Stimulated activated CD4-positive, alpha-beta T cell treated with anti-CD3 and anti-CD28 coated beads, Interleukin-4, amount 100 ng/mL, for 48 hours (primary cell): ENCODE measurements around the gene STK11.
"Not testable (repeated sequence)": the region's sequence is repeated elsewhere in the genome, so short reads cannot be mapped to it uniquely, and the experiment has no call there.

Experiments used
- DNase-seq, 2 donors: peaks; one replicate each; pipeline ENCODE4 v3.0.0-alpha.2; 2020; ENCODE audit warnings: low read depth in 2 of 2

Gene STK11

DNA sequence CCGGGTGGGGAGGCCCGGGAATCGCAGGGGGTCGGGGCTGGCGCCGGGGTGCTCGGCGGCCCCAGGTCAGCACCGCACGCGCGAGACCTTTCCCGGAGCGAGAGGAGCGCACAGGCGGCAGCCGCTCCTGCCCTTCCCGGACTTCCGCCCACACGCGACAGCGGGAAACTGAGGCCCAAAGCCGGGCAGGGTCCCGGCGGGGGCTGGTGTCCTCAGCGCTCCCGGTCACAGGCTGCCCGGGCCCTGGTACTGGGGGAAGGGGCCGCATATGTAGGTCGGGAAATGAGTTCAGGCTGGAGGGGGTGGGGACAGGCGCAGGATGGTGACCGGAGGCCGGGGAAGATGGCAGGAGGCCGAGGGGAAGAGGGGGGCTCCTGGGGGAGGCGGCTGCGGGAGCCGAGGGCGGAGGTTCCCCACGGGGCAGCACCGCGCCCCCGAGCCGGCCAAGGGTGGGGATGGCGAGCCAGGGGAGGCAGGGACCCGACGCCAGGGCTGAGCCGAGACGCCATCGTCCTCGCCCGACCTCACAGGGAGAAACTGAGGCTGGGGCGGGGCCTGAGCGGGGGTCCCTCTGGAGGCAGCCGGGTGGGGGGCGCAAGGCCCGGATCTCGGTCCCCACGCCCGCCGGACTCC, 31.6 kb downstream of the STK11 start:
- no peak for DNase-seq

DNA sequence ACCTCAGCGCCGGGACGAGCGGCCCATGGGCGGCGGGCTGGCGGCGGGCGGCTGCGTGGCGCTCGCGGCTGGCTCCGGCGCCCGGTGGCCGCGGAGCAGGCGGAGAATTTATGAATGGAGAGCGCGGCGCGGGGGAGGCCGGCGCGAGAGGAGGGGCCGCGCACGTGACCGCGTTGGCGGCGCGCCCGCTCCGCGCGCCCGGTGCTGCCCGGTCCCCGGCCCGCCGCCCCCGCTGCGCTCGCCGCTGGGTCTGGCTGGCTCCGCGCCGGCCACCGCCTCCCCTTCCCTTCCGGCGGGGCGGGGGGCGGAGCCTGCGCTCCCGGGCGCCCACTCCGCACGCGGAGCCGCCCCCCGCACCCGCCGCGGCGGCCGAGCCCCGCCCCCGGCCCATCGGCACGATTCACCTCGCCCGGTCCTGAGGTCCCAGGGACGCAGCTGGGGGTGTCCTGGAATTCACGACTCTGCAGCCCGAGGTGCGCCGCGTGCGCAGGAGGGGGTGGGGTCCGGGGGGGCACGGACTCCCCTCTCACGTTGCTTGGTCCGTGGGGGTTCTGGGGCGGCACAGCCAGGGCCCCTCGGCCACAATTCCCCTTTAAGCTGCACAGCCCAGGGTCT, 32.3 kb downstream of the STK11 start, which contains the start of gene CBARP:
Gene CBARP (minus strand): TSS at position 252 of the 615 bp plus-strand sequence. CDS start 1,905 bp downstream, outside the sequence.
- no peak for DNase-seq

DNA sequence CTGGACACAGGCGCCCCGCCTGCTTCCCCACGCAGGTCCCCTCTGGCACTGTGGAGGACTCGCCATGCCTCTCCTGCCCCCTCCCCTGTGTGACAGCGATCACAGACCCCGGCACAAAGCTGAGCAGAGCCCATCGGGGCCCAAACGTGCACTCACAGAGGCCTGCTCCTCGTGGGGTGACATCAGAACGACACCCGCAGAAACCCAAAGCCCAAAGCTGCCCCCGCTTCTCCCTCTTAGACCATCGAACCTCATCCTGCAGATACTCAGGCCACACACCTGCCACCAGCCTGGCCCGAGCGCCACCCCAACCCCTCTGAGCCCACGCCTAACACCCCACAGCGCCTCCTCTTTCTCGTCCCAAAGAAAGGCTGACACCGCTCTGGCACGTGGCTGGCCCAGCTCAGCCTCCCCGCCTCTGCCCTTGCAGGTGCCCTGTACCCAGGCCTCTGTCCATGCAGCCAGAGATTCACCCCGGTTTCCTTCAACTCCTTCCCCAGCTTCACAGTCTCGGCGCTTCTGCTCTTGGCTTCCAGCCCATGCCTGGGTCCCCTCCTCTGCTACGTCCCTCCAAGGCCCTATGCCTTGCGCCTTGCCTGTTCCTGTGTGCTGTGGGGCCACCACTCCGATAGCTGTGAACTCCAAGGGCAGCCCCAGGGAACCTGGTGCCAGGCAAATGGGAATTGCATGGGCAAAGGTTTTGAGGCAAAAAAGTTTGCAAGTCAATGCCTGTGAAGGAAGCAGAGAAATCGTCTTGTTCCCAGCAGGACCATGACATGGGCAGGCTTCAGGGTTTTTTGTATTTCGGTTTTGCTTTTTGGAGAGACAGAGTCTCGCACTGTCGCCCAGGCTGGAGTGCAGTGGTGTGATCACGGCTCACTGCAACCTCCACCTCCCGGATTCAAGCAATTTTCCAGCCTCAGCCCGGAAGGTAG, 33.1 kb downstream of the STK11 start:
- DNase-seq = no peak

DNA sequence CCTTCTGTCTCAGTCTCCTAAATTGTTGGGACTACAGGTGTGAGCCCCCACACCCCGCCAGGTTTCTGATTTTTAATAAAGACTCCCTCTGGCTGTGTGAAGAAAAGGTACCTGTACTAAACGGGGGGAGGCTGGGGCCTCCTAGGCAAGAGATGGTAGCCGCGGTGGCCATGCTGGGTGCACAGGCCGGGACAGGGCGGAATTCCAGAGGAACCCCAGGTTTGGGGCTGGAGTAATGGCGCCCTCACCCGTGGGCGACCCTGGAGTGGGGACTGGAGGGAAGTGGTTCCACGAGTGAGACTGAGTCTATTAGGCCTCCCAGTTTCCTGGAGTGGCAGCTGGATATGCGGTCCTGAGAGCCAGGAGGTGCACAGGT, 33.8 kb downstream of the STK11 start:
- no peak for DNase-seq

DNA sequence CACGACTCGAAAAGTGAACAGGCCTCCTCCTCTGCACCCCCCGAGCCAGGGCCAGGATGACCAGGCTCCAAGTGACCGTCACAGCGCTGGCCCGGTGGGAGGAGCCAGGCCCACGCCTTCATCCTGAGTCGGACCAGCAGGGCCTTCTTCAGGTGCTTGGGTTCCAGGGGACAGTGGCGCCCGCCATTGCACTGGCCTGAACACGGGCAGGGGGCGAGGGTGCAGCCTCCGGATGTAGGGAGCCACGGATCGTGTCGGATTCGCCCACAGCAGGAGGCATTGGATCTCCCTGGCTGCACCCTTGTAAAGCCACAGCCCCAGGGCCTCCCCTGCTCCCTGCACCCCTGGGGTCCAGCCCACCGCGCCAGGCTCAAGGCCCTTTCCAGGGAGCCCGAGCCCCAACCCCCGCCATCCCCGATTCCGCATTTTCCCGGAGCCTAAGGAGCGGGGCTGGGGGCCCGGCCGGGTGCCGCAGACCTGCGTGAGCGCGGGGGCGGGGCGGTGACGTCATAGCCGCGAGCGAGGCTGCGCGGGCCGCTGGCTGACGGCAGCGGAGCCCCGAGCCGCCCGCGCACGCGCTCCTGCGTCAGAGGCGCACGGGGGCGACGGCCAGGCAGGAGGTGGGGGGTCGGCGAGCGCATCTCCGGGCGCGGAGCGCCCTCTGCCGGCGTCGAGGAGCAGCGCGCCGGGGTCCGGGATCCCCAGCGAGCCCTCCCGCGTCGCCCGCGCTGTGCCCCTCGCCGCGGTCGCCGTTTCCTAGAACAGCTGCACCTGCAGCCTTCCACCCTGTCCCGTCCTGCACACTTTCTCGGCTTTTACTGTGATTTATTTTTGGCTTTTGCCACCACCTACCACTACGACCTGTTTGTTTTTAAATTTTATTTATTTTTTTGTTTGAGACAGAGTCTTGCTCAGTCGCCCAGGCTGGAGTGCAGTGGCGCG, 34.5 kb downstream of the STK11 start:
- DNase-seq = peak; percentile 89 to 92

- no peak for DNase-seq
These were observed 35.3 kb downstream of the STK11 start for GRCh38 chr19:1240925-1241324.

GRCh38 chr19:1241417-1242095, 36.0 kb downstream of the STK11 start, which contains the start of gene ATP5F1D:
Gene ATP5F1D (plus strand): TSS chr19:1241751. CDS start chr19:1241851, 100 bp downstream.
- DNase-seq = peak; percentile 86 to 92

DNA sequence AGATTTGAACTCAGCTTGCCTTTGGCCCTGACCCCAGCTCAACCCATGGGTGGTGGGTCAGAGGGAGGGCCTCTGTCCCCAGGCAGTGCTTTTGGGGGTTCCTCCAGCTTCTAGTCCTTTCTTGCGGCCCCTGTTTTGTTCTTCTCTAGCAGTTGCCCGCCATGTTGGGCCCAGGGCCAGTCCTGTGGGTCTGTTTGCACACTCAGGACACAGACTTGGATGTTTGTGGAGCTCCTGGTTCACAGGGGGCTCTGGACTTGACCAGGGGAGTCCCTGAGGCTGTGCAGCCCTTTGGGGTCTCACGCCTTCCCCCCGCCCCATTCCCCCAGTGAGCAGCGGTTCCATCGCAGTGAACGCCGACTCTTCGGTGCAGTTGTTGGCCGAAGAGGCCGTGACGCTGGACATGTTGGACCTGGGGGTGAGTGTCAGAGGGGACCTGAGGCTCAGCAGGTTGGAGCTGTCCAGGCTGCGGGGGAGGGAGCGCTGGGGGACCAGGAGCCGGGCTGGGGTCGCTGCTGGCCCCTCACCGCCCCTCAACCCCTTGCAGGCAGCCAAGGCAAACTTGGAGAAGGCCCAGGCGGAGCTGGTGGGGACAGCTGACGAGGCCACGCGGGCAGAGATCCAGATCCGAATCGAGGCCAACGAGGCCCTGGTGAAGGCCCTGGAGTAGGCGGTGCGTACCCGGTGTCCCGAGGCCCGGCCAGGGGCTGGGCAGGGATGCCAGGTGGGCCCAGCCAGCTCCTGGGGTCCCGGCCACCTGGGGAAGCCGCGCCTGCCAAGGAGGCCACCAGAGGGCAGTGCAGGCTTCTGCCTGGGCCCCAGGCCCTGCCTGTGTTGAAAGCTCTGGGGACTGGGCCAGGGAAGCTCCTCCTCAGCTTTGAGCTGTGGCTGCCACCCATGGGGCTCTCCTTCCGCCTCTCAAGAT, 38.5 kb downstream of the STK11 start:
- peak; percentile 78 to 83 for DNase-seq

DNA sequence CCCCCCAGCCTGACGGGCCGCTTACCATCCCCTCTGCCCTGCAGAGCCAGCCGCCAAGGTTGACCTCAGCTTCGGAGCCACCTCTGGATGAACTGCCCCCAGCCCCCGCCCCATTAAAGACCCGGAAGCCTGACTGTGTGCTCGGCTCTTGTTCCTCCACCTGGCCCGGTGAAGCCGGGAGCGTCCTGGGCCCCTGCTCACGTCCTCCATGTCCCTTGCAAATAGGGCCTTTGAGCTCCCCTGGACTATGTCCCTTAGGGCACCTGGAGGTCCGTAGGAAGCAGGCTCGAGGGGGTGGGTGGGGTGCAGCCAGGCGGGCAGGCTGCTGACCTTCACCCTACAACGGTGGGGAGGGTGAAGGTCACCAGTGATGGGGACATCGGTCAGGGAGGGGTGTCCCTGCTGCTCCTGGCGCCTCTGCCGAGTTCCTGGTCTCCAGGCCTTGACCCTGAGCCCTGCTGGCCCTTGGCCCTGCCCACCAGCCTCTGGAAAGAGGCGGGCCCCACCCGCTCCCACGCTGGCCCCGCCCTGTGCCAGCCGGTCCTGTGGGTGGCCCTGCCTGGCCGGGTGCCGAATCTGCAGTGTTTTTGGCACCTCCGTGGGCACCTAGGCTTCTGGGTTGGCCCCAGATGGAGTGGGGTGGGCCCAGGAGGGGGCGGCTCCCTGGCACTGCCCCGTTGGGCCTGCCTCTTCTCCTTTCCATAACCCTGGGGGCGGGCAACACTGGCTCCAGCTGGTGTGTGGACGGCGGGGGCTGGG, 39.3 kb downstream of the STK11 start:
- DNase-seq = no peak

- DNase-seq = no peak
These were observed 40.1 kb downstream of the STK11 start for GRCh38 chr19:1245494-1246264.

DNA sequence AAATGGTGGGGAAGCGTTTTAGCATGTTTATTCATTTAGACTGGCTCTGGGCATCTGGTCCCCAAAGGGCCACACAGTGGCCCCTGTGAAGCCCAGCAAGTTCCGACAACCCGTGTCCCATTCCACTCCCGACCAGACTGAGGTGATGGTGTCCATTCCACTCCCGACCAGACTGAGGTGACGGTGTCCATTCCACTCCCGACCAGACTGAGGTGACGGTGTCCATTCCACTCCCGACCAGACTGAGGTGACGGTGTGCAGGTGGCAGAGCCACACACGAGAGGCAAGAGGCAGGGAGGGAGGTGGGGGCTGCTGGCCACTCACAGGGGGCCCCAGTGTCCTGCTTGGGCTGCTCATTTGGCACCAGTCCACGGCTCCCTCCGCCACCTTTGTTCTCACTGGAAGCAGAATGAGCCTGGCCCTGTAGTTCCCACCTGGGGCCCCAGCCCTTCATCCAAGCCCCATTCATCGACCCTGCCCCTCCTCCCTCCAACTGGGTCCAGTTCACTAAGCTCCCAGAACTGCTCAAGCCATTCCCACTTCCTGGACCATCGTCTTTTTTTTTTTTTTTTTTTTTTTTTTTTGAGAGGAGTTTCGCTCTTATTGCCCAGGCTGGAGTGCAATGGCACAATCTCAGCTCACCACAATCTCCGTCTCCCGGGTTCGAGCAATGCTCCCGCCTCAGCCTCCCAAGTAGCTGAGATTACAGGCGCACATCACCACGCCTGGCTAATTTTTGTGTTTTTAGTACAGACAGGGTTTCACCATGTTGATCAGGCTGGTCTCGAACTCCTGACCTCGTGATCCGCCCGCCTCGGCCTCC, 40.9 kb downstream of the STK11 start:
- DNase-seq = not testable (repeated sequence)

DNA sequence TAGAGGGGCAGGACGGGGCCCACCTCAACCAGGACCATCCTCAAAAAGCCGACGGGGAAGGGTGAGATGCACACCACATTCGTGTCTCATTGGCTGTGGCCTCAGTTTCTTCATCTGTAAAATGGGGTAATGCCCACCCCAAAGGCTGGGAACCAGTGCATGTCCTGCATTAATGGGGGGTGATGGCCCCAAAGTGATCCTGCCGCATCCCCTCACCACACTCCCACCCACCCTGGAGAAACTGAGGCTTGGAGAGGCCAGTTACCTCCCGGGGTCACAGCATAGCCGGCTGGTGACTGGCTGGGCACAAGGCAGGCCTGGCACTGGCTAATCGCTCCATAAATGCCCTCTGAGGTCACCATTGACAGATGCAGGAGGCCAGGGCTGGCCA, 42.2 kb downstream of the STK11 start:
- no peak for DNase-seq

DNA sequence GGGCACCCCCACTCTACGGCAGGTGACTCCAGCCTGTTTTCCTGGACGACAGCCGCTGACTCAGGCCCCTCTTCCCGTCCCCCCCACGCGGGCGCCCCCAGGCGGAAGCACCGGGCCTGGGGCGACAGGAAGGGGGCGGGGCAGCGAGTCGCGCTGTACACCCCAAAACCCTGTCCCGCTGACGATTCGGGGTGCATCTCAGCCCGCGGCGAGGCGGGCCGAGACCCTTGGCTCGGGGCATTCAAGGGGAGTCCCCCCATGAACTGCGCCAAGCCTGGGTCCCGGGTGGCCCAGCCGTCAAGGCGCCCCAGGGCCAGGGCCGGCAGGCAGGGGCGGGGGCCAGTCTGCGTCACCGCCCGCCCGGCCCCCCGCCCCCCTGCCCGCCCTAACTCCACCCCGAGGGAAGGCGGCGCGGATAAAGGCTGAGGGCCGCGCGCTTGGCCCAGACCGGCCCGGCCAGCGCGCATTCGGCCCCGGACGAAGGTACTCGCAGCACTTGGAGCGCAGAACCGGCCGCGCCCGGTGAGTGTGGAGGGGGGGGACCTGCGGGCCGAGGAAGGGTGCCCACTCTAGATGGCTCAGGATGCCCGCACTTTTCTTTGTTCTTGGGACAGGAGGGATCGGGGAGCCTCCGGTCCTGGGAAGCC, 42.7 kb downstream of the STK11 start, which contains the start of gene MIDN:
Gene MIDN (plus strand): TSS at position 445 of the 647 bp plus-strand sequence. CDS start 1,714 bp downstream, outside the sequence.
- peak in 1 of 2 donors; percentile 58 for DNase-seq

- peak; percentile 72 for DNase-seq
These were observed 43.3 kb downstream of the STK11 start for GRCh38 chr19:1248786-1249297.

DNA sequence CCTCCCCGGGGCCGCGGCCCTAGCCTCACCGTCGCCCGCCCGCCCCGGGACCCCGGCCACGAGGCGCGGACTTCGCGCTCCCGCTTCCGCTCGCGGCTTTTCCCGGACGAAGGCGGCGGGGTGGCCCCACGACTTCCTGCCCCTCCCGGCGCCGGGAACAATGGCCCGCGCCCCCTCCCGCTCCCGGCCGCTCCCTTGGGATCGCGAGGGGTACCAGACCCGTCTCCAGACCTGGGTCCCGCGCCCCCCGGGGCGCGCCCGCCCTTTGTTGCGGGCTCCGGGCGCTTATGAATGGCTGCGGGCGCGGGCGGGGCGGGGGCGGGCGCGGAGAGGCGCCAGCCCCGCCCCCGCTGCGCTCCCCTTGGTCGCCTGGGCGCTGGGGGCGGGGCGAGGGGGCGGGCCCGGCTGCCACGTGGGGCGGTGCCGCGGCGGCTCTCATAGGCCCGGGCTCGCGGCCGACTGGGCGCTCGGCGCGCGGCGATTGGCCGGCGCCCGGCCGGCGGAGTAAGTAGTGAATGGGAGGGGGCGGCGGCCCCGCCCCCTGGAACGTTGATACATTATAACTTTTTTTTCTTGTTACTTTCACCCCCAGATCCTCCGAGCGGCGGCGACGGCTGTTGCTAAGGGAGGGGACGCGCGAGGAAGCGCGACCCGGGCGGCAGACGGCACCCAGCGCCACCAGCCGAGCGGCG, 43.9 kb downstream of the STK11 start:
- peak; percentile 92 to 96 for DNase-seq

GRCh38 chr19:1249990-1250436, 44.4 kb downstream of the STK11 start:
- no peak for DNase-seq
